HG03565 (cell line): ENCODE results near the gene CEMP1.

ENCODE experiments used
- ATAC-seq: cut with Tn5 transposase; IDR thresholded peaks from one replicate; pipeline ENCODE4 v1.9.1; 2021; ENCODE audit warnings: mild to moderate bottlenecking, moderate library complexity; ENCODE audit not compliant: unreplicated experiment

Gene CEMP1

GRCh38 chr16:2487517-2487842, 43.7 kb downstream of the CEMP1 start:
- ATAC-seq: no peak

- no peak for ATAC-seq
These were observed 44.3 kb downstream of the CEMP1 start for GRCh38 chr16:2486645-2487516.

GRCh38 chr16:2485811-2486507, 45.2 kb downstream of the CEMP1 start:
- no peak for ATAC-seq

GRCh38 chr16:2484898-2485508, 46.2 kb downstream of the CEMP1 start:
- no peak for ATAC-seq

GRCh38 chr16:2483939-2484897, 47.0 kb downstream of the CEMP1 start:
- no peak for ATAC-seq

GRCh38 chr16:2482708-2483534, 48.3 kb downstream of the CEMP1 start:
- no peak for ATAC-seq

GRCh38 chr16:2482249-2482648, 49.0 kb downstream of the CEMP1 start:
- ATAC-seq: no peak

- ATAC-seq: no peak
These were observed 49.5 kb downstream of the CEMP1 start for GRCh38 chr16:2481676-2482075.

- ATAC-seq: no peak
These were observed 50.3 kb downstream of the CEMP1 start for GRCh38 chr16:2480948-2481347.
